ENCODE results near the gene WWOX. TPM values are rescaled to one million over a fixed set of nuclear protein-coding genes. Genes with fewer than 3 reads are reported as not detected.

Gene WWOX
- total and polyA plus RNA-seq, 2 of the 13 experiments (the other 11 are each of a cell fraction or from before 2014, with no cell fraction given), result 9.1 to 37.4 TPM

DNA sequence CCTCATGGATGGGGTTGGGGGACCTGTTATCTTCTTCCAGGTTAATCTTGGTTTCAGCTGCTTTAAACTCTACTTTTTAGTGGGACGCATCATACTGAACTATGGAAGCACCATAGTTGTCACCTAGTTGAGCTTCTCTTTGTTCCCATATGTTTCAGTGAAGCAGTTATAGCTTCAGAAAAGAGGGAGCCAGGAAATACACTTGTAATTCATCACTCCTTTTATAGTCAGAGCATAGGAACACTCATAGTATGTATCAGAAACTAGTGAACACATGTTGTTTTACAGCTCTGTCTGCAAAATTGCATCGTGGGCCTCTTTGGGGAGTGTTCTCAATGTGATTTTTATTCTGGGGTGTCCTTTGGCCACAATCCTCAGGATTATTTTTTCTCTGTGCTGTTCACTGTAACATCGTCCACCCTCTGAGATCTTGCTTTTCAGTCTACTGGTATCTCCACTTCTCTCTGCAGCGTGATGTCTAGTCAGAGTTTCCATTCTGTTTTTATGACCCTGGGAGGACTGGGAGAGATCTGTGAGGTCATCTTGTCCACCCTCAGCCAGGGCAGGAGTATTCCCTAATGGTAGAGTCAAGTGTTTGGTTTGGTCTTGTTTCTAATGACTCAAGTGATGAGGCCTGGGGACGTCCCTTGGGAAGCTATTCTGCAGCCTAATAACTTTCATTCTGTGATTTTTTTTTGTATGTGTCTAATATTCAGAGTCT, 585.4 kb downstream of the WWOX start:
- BruUV-seq (replicated peaks), result no TSS peak
- 82% methylated on average over 5 of the region's 5 CpGs for WGBS (ENCODE audit: low lambda C conversion rate)
- no peaks in the 10 kb centered on the region for H4K20me1 ChIP-seq (ENCODE audit: insufficient read depth, low read length)
- ChIA-PET CTCF (ENCODE audit: low intra/inter-chr PET ratio, low total read pairs) (no interaction called here), POLR2A (no interaction called here)
- intact Hi-C loops (cut with micrococcal nuclease; ENCODE audit: unreplicated experiment), result no loop called here
- H3K9ac ChIP-seq (ENCODE audit: insufficient read depth, low read depth, low read length), result no peak overlapping the region
- H3K36me3 ChIP-seq (replicated peaks in 1 of 2; ENCODE audit: control insufficient read depth in 1 of 2, insufficient read depth in 2 of 2, low read length in 2 of 2), result no peaks in the 10 kb centered on the region
- H3K4me3 ChIP-seq (replicated peaks in 1 of 3; ENCODE audit: insufficient read depth in 1 of 3, low read depth in 2 of 3, low read length in 3 of 3), result no peak overlapping the region
- H3K4me2 ChIP-seq (ENCODE audit: low read depth, low read length), result no peak overlapping the region
- no peaks in the 10 kb centered on the region for H3K9me3 ChIP-seq (ENCODE audit: low read length)
- in situ Hi-C loops (cut with HindIII; ENCODE audit: extremely low pct_ligation_motif_present, low pct_unique_long_range_greater_than_20kb), result no loop called here
- H3K27me3 ChIP-seq (ENCODE audit: control insufficient read depth in 1 of 2, insufficient read depth in 2 of 2, low read length in 2 of 2), result no peaks in the 10 kb centered on the region
- no peak overlapping the region for H2AFZ ChIP-seq (ENCODE audit: low read length)
- TF ChIP-seq ZNF572 (CRISPR knock-in tag; IDR thresholded peaks at IDR 0.05) (no peak), CREB1 (IDR thresholded peaks at IDR 0.05) (0 out of 2 replicates have a peak, but pooled peaks have one; percentile 10), CREB1 (CRISPR knock-in tag; IDR thresholded peaks at IDR 0.05) (no peak)
- FAIRE-seq, result no peak
- H3K79me2 ChIP-seq (ENCODE audit: insufficient read depth, low read length), result no peaks in the 10 kb centered on the region
- peaks cover 22% of the 10 kb centered on the region for H3K4me1 ChIP-seq (ENCODE audit: insufficient read depth, low read length)
- DNase-seq (ENCODE audit: low spot score), result no peak
- H3K27ac ChIP-seq (ENCODE audit: extremely low read length, insufficient read depth, low read length), result no peak overlapping the region
- ATAC-seq, result no peak

- no peak for ATAC-seq
Measured at GRCh38 chr16:78686601-78687000, 587.1 kb downstream of the WWOX start.

More at GRCh38 chr16:78686601-78687000, 587.1 kb downstream of the WWOX start:
- Histone ChIP-seq H3K9ac (ENCODE audit: insufficient read depth, low read depth, low read length) (no peak overlapping the region), H3K79me2 (ENCODE audit: insufficient read depth, low read length) (no peaks in the 10 kb centered on the region), H3K4me3 (replicated peaks in 1 of 3; ENCODE audit: insufficient read depth in 1 of 3, low read depth in 2 of 3, low read length in 3 of 3) (no peak overlapping the region), H3K4me1 (ENCODE audit: insufficient read depth, low read length) (peaks cover 22% of the 10 kb centered on the region), H3K27ac (ENCODE audit: extremely low read length, insufficient read depth, low read length) (no peak overlapping the region), H3K9me3 (ENCODE audit: low read length) (no peaks in the 10 kb centered on the region), H4K20me1 (ENCODE audit: insufficient read depth, low read length) (no peaks in the 10 kb centered on the region), H3K4me2 (ENCODE audit: low read depth, low read length) (no peak overlapping the region), H3K36me3 (replicated peaks in 1 of 2; ENCODE audit: control insufficient read depth in 1 of 2, insufficient read depth in 2 of 2, low read length in 2 of 2) (no peaks in the 10 kb centered on the region), H2AFZ (ENCODE audit: low read length) (no peak overlapping the region), H3K27me3 (ENCODE audit: control insufficient read depth in 1 of 2, insufficient read depth in 2 of 2, low read length in 2 of 2) (no peaks in the 10 kb centered on the region)
- in situ Hi-C loops (cut with HindIII; ENCODE audit: extremely low pct_ligation_motif_present, low pct_unique_long_range_greater_than_20kb), result no loop called here
- BruUV-seq (replicated peaks), result no TSS peak
- TF ChIP-seq TIGD3 (CRISPR knock-in tag; IDR thresholded peaks at IDR 0.05; ENCODE audit: borderline replicate concordance) (no peak), NR2F6 (IDR thresholded peaks at IDR 0.05) (no peak), NR2F6 (CRISPR knock-in tag; IDR thresholded peaks at IDR 0.05) (no peak), ZNF784 (CRISPR knock-in tag; IDR thresholded peaks at IDR 0.05; ENCODE audit: borderline replicate concordance) (no peak), MXD4 (CRISPR knock-in tag; IDR thresholded peaks at IDR 0.05) (no peak), NFATC3 (CRISPR knock-in tag; IDR thresholded peaks at IDR 0.05) (no peak)
- TF ChIP-seq, protein P1, sequence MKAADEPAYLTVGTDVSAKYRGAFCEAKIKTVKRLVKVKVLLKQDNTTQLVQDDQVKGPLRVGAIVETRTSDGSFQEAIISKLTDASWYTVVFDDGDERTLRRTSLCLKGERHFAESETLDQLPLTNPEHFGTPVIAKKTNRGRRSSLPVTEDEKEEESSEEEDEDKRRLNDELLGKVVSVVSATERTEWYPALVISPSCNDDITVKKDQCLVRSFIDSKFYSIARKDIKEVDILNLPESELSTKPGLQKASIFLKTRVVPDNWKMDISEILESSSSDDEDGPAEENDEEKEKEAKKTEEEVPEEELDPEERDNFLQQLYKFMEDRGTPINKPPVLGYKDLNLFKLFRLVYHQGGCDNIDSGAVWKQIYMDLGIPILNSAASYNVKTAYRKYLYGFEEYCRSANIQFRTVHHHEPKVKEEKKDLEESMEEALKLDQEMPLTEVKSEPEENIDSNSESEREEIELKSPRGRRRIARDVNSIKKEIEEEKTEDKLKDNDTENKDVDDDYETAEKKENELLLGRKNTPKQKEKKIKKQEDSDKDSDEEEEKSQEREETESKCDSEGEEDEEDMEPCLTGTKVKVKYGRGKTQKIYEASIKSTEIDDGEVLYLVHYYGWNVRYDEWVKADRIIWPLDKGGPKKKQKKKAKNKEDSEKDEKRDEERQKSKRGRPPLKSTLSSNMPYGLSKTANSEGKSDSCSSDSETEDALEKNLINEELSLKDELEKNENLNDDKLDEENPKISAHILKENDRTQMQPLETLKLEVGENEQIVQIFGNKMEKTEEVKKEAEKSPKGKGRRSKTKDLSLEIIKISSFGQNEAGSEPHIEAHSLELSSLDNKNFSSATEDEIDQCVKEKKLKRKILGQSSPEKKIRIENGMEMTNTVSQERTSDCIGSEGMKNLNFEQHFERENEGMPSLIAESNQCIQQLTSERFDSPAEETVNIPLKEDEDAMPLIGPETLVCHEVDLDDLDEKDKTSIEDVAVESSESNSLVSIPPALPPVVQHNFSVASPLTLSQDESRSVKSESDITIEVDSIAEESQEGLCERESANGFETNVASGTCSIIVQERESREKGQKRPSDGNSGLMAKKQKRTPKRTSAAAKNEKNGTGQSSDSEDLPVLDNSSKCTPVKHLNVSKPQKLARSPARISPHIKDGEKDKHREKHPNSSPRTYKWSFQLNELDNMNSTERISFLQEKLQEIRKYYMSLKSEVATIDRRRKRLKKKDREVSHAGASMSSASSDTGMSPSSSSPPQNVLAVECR (CRISPR knock-in tag; IDR thresholded peaks at IDR 0.05; ENCODE audit: borderline replicate concordance), result no peak
- DNase-seq (ENCODE audit: low spot score), result no peak
- intact Hi-C loops (cut with micrococcal nuclease; ENCODE audit: unreplicated experiment), result no loop called here
- FAIRE-seq, result no peak
- POLR2A ChIA-PET, result no interaction called here
- WGBS (ENCODE audit: low lambda C conversion rate), result 84% methylated on average over 5 of the region's 5 CpGs
- CTCF ChIA-PET (ENCODE audit: low intra/inter-chr PET ratio, low total read pairs), result no interaction called here
